ENCODE measurements around the gene EEF1G. TPM values are rescaled to one million over a fixed set of nuclear protein-coding genes. Genes with fewer than 3 reads are reported as not detected.

Gene EEF1G
- total and polyA plus RNA-seq, 2 of the 13 experiments (the other 11 are each of a cell fraction or from before 2014, with no cell fraction given): 1,787 to 2,144 TPM

GRCh38 chr11:62592146-62592815 lies 18.6 kb upstream of the EEF1G start (continued):
- TF ChIP-seq ZNF318 (CRISPR knock-in tag; IDR thresholded peaks at IDR 0.05) (no peak), ZNF549 (CRISPR knock-in tag; IDR thresholded peaks at IDR 0.05) (no peak), ZNF569 (CRISPR knock-in tag; IDR thresholded peaks at IDR 0.05; ENCODE audit: borderline replicate concordance) (no peak), ATF6 (CRISPR knock-in tag; conservative IDR thresholded peaks at IDR 0.05) (no peak), ZNF781 (CRISPR knock-in tag; IDR thresholded peaks at IDR 0.05; ENCODE audit: borderline replicate concordance, not compliant biosample characterization) (peak; percentile 18), KDM5B (CRISPR knock-in tag; IDR thresholded peaks at IDR 0.05; ENCODE audit: borderline replicate concordance) (no peak), NR2F1 (CRISPR knock-in tag; IDR thresholded peaks at IDR 0.05) (no peak), ZNF672 (CRISPR knock-in tag; IDR thresholded peaks at IDR 0.05) (no peak), HIVEP1 (CRISPR knock-in tag; IDR thresholded peaks at IDR 0.05) (no peak), AGO1 (IDR thresholded peaks at IDR 0.05; ENCODE audit: low read depth, low read length, poor library complexity, severe bottlenecking) (no peak), ZNF253 (CRISPR knock-in tag; IDR thresholded peaks at IDR 0.05; ENCODE audit: borderline replicate concordance) (0 out of 2 replicates have a peak, but pooled peaks have one; percentile 30), ZNF615 (CRISPR knock-in tag; IDR thresholded peaks at IDR 0.05; ENCODE audit: borderline replicate concordance) (no peak), SIX4 (CRISPR knock-in tag; IDR thresholded peaks at IDR 0.05) (no peak), ZFP91 (CRISPR knock-in tag; IDR thresholded peaks at IDR 0.05; ENCODE audit: borderline replicate concordance) (no peak; the same call in 1 of the 2 replicates), ELF1 (CRISPR knock-in tag; IDR thresholded peaks at IDR 0.05) (no peak), FIP1L1 (IDR thresholded peaks at IDR 0.05; ENCODE audit: borderline replicate concordance, insufficient read depth, low read depth, low read length) (no peak), SMAD9 (CRISPR knock-in tag; IDR thresholded peaks at IDR 0.05) (0 out of 2 replicates have a peak, but pooled peaks have one; percentile 30)

All from HepG2 (cell line).